Panc1 (cell line): ENCODE measurements around the gene ERMP1.

Experiments used
- CTCF ChIP-seq: fragments of 450-650 bp; IDR thresholded peaks from 2 replicates; pipeline ENCODE4 v1.5.1; 2017; ENCODE audit warnings: mild to moderate bottlenecking
- POLR2AphosphoS5 ChIP-seq: IDR thresholded peaks from 2 replicates; pipeline ENCODE4 v1.6.1; 2012; ENCODE audit warnings: mild to moderate bottlenecking, low read depth, low read length, moderate library complexity
- REST ChIP-seq, 2 experiments: IDR thresholded peaks; 2 replicates each; pipeline ENCODE4 v1.6.1; 2011 to 2012; ENCODE audit warnings: low read depth in 2 of 2, control low read depth in 1 of 2, low read length in 1 of 2, mild to moderate bottlenecking in 1 of 2, moderate library complexity in 1 of 2; ENCODE audit not compliant: insufficient read depth in 1 of 2
- SIN3A ChIP-seq: IDR thresholded peaks from 2 replicates; pipeline ENCODE4 v1.6.1; 2012; ENCODE audit warnings: low read depth, mild to moderate bottlenecking, low read length, moderate library complexity, borderline replicate concordance; ENCODE audit not compliant: insufficient read depth

DNA sequence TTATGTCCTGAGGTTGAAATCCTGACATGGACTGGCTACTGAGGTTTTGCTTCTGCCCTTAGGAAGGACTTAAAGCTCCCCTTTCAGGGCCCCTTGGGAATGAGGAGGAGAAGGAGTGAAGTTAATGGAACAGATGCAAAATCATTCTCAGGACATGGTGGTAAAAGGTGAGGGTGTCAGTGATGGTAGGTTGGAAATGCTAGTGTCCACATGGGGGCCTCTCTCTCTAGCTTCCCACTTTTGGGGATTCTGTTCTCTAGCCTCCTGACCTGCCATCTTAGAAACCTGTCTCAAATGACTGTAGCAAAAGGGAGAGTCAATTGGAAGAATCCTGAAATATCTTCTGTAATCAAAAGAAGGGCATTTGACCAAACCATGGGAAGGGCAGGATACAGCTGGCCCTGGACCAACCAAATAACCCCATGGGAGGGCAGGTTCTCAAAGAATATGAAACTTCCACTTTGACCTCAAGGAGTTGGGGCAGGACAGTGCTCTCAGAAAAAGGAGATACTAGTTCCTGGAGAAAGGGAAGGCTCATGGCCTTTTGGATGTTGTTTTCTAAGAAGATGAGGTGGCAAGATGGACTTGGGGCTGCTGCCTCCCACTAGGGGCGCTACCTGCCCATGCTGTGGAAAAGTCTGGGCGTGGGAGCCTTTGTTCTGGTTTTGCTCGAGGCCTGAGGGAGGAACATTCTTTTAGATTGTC, 36.5 kb upstream of the ERMP1 start:
- no peak; the same call in 1 of the 2 replicates for TF ChIP-seq CTCF
- no peak for TF ChIP-seq REST (IDR thresholded peaks at IDR 0.05; ENCODE audit: insufficient read depth in 1 of 2, low read depth in 2 of 2, low read length in 1 of 2)
- no peak for TF ChIP-seq POLR2AphosphoS5
- TF ChIP-seq SIN3A = no peak
